ENCODE data around the gene PDE4D. TPM values are rescaled to one million over a fixed set of nuclear protein-coding genes. Genes with fewer than 3 reads are reported as not detected.

The PDE4D gene
- total RNA-seq, 1 experiment from 2014 or later: 6.5 TPM

DNA sequence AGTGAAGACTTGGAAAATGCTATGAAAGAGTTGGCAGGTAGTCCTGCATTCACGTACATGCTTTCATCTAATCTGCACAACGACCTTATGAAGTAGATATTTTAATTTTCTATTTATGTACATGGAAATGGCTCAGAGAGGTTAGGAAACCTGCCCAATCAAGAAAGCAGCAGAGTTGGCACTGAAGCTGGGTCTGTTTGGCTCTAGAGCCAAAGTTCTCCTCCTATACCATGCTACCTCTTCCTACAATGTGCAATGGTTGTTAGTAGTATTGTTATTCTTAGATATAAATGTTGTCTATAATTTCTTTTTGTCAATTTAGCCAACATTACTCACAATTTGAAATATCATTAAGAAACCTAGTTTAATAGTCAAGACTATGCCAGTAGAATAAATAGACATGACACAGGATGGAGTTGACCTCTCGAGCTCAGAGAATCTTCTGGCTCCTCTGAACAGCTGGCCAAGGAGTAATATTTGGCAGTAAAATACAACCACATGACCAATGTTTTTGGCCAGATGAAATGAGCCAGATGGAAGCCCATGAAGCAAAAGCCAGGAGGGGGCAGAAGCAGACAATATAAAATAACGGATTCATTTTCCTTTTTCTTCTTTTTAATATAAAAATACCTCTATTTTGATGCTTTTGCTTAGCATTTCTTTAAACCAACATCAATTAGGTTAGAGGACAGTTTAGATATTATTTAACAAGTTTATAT, 542.3 kb downstream of the PDE4D start:
- no peak overlapping the region for H3K4me3 ChIP-seq (ENCODE audit: low read depth, low read length, poor library complexity, severe bottlenecking)
- no peaks in the 10 kb centered on the region for H3K9me3 ChIP-seq (ENCODE audit: low read depth, low read length, poor library complexity, severe bottlenecking)
- peaks cover 12% of the 10 kb centered on the region for H3K27me3 ChIP-seq (replicated peaks; ENCODE audit: insufficient read depth, low read depth, low read length, poor library complexity)
- ChIA-PET POLR2A (ENCODE audit: low non-redundant PET) (no interaction called here), CTCF (interaction anchor here (1.4 kb wide), 1 partner anchor 17 kb away, joined by 5 read pairs; no protein-coding TSS in a partner anchor)
- H3K36me3 ChIP-seq (ENCODE audit: insufficient read depth, low read length, poor library complexity, severe bottlenecking): no peaks in the 10 kb centered on the region
- intact Hi-C loops (cut with micrococcal nuclease; ENCODE audit: unreplicated experiment): no loop called here
- no peak overlapping the region for H3K27ac ChIP-seq (ENCODE audit: low read depth, low read length, poor library complexity, severe bottlenecking)
- BruUV-seq (replicated peaks): no TSS peak
- no peak for TF ChIP-seq EZH2 (IDR thresholded peaks at IDR 0.05; ENCODE audit: borderline replicate concordance, low read depth, low read length, poor library complexity, severe bottlenecking)
- TF ChIP-seq, protein P1, sequence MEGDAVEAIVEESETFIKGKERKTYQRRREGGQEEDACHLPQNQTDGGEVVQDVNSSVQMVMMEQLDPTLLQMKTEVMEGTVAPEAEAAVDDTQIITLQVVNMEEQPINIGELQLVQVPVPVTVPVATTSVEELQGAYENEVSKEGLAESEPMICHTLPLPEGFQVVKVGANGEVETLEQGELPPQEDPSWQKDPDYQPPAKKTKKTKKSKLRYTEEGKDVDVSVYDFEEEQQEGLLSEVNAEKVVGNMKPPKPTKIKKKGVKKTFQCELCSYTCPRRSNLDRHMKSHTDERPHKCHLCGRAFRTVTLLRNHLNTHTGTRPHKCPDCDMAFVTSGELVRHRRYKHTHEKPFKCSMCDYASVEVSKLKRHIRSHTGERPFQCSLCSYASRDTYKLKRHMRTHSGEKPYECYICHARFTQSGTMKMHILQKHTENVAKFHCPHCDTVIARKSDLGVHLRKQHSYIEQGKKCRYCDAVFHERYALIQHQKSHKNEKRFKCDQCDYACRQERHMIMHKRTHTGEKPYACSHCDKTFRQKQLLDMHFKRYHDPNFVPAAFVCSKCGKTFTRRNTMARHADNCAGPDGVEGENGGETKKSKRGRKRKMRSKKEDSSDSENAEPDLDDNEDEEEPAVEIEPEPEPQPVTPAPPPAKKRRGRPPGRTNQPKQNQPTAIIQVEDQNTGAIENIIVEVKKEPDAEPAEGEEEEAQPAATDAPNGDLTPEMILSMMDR (conservative IDR thresholded peaks at IDR 0.05; ENCODE audit: low read depth, low read length): no peak
- DNase-seq (ENCODE audit: low spot score): no peak
- H3K4me1 ChIP-seq (ENCODE audit: insufficient read depth, low read length, poor library complexity, severe bottlenecking): no peaks in the 10 kb centered on the region

DNA sequence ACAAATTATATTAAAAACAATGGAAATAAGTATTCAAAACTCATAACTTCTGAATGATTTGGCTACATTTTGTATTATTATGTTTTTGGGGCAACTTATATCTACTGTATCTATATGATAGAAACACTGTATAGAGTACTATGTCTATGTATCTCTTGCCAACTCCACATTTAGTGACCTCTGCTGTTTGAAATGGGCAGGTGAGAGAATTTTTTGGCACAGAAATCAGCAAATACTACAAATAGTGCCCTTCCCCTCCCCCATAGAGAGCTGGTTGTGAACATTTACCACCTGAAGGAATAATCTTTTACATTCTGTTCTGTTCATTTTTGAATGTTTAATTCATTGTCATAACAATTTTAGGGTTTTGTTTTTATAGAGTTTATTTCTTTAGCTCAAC, 545.3 kb downstream of the PDE4D start:
- intact Hi-C loops (cut with micrococcal nuclease; ENCODE audit: unreplicated experiment): no loop called here
- Histone ChIP-seq H3K4me3 (ENCODE audit: low read depth, low read length, poor library complexity, severe bottlenecking) (no peak overlapping the region), H3K27me3 (replicated peaks; ENCODE audit: insufficient read depth, low read depth, low read length, poor library complexity) (peaks cover 5% of the 10 kb centered on the region), H3K4me1 (ENCODE audit: insufficient read depth, low read length, poor library complexity, severe bottlenecking) (no peaks in the 10 kb centered on the region), H3K36me3 (ENCODE audit: insufficient read depth, low read length, poor library complexity, severe bottlenecking) (no peaks in the 10 kb centered on the region), H3K27ac (ENCODE audit: low read depth, low read length, poor library complexity, severe bottlenecking) (no peak overlapping the region), H3K9me3 (ENCODE audit: low read depth, low read length, poor library complexity, severe bottlenecking) (no peaks in the 10 kb centered on the region)
- CTCF ChIA-PET: interaction anchor here (0.6 to 0.7 kb wide), 2 partner anchors 20 to 1569 kb away, joined by 3 read pairs; no protein-coding TSS in a partner anchor
- POLR2A ChIA-PET (ENCODE audit: low non-redundant PET): no interaction called here
- no TSS peak for BruUV-seq (replicated peaks)
- TF ChIP-seq, protein P1 (conservative IDR thresholded peaks at IDR 0.05; ENCODE audit: low read depth, low read length): no peak
- no peak for TF ChIP-seq EZH2 (IDR thresholded peaks at IDR 0.05; ENCODE audit: borderline replicate concordance, low read depth, low read length, poor library complexity, severe bottlenecking)
- DNase-seq (ENCODE audit: low spot score): no peak

DNA sequence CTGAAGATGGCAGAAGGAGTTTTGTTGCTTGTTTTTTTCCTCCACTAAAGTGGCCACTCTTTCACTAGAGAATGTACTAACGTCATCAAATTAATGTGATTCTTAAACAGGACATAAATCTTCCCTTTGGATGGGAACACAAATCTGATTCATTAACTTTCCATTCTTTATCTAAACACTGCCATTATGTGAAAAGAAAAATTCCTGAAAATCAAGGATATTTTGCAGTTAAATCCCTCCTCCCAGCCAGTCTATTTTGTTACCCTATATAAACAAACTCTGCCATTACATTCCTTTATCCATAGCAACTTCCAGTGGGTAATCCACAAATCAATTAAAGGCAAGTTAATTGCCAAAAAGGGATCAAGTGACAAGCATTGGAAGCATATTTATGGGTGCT, 546.5 kb downstream of the PDE4D start:
- no peak overlapping the region for H3K27ac ChIP-seq (ENCODE audit: low read depth, low read length, poor library complexity, severe bottlenecking)
- DNase-seq (ENCODE audit: low spot score): no peak
- no peaks in the 10 kb centered on the region for H3K9me3 ChIP-seq (ENCODE audit: low read depth, low read length, poor library complexity, severe bottlenecking)
- intact Hi-C loops (cut with micrococcal nuclease; ENCODE audit: unreplicated experiment): no loop called here
- BruUV-seq (replicated peaks): no TSS peak
- H3K4me3 ChIP-seq (ENCODE audit: low read depth, low read length, poor library complexity, severe bottlenecking): no peak overlapping the region
- ChIA-PET POLR2A (ENCODE audit: low non-redundant PET) (no interaction called here), CTCF (no interaction called here)
- H3K27me3 ChIP-seq (replicated peaks; ENCODE audit: insufficient read depth, low read depth, low read length, poor library complexity): no peaks in the 10 kb centered on the region
- H3K36me3 ChIP-seq (ENCODE audit: insufficient read depth, low read length, poor library complexity, severe bottlenecking): no peaks in the 10 kb centered on the region
- no peaks in the 10 kb centered on the region for H3K4me1 ChIP-seq (ENCODE audit: insufficient read depth, low read length, poor library complexity, severe bottlenecking)
- TF ChIP-seq, protein P1 (conservative IDR thresholded peaks at IDR 0.05; ENCODE audit: low read depth, low read length): no peak
- no peak for TF ChIP-seq EZH2 (IDR thresholded peaks at IDR 0.05; ENCODE audit: borderline replicate concordance, low read depth, low read length, poor library complexity, severe bottlenecking)
